ENCODE measurements around the gene TPSB2.

Gene TPSB2

DNA sequence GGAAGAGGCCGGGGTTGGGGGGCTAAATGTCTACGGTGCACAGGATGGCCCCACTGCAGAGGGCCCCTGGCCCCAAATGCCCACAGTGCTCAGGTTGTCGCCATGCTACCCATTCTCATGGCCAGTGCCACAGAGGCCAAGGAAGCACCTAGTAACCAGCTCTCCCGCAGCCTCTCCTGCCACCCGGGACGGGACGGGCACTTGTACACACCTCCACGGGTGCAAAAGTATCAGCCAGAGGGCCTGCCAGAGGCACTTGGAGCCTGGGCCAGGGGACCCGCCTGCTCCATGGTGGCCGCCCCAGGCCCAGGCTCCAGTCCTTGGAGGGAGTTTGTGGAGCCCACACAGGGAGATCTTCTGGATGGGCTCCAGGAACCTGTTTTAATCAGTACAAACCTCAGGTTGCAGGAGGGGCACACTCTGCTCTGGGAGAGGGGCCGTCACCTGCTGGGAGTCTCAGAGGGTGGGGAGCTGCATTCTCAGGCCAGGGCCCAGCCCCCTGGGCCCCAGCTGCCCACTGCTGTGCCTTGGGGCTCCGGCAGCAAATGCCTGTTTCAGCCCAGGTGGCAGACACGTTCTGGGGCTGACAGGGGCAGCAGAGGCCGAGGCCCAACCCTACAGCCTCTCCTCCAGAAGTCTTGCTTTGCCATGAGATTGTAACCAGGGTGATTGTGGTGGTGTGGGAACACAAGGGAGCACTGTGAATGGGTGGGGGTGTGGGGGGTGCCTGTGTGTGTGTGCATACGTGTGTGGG lies 33.8 kb upstream of the TPSB2 start:
- Histone ChIP-seq H3K4me3 (ENCODE audit: low read length) (no peak overlapping the region), H3K27ac (ENCODE audit: low read length) (no peak overlapping the region), H2AFZ (ENCODE audit: low read length) (no peak overlapping the region), H3K79me2 (ENCODE audit: low read length) (no peaks in the 10 kb centered on the region), H3K4me1 (ENCODE audit: low read length) (no peaks in the 10 kb centered on the region), H3K36me3 (replicated peaks; ENCODE audit: insufficient read depth, low read length) (no peaks in the 10 kb centered on the region), H3F3A (ENCODE audit: insufficient read depth, low read length) (no peaks in the 10 kb centered on the region), H4K20me1 (ENCODE audit: insufficient read depth, low read length) (no peaks in the 10 kb centered on the region), H3K9ac (ENCODE audit: low read length) (no peak overlapping the region), H3K9me3 (replicated peaks; ENCODE audit: insufficient read depth, low read length) (no peaks in the 10 kb centered on the region), H3K9me2 (replicated peaks; ENCODE audit: insufficient read depth, low read length) (no peaks in the 10 kb centered on the region), H3K4me2 (ENCODE audit: low read depth, low read length) (no peak overlapping the region), H3K27me3 (replicated peaks; ENCODE audit: insufficient read depth, low read length) (peaks cover 91% of the 10 kb centered on the region)
- DNase-seq = no peak
- TF ChIP-seq EZH2phosphoT487 (IDR thresholded peaks at IDR 0.05; ENCODE audit: low read length) (no peak), EZH2 (optimal IDR thresholded peaks at IDR 0.05; ENCODE audit: low read depth, low read length) (no peak)
- TF ChIP-seq, protein P1, sequence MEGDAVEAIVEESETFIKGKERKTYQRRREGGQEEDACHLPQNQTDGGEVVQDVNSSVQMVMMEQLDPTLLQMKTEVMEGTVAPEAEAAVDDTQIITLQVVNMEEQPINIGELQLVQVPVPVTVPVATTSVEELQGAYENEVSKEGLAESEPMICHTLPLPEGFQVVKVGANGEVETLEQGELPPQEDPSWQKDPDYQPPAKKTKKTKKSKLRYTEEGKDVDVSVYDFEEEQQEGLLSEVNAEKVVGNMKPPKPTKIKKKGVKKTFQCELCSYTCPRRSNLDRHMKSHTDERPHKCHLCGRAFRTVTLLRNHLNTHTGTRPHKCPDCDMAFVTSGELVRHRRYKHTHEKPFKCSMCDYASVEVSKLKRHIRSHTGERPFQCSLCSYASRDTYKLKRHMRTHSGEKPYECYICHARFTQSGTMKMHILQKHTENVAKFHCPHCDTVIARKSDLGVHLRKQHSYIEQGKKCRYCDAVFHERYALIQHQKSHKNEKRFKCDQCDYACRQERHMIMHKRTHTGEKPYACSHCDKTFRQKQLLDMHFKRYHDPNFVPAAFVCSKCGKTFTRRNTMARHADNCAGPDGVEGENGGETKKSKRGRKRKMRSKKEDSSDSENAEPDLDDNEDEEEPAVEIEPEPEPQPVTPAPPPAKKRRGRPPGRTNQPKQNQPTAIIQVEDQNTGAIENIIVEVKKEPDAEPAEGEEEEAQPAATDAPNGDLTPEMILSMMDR (IDR thresholded peaks at IDR 0.05; ENCODE audit: low read length) = no peak

DNA sequence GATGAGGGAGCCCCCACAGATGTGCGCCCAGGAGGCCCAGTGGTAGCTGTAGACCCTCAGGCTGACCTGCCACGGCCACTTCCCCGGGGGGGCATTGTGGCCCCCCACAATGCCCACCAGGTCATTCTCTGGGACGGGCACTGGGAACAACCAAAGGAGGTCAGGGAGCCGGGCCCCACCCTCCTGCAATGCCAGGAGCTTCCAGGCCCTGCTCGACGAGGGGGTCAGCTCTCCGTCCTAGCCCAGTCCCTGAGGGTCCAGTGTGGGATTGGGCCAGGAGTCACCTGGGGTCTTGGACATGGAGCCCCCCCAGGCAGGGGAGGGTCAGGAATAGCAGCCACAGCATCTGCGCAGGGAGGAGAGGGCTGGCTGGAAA lies 32.9 kb upstream of the TPSB2 start:
- Histone ChIP-seq H3F3A (ENCODE audit: insufficient read depth, low read length) (no peaks in the 10 kb centered on the region), H4K20me1 (ENCODE audit: insufficient read depth, low read length) (no peaks in the 10 kb centered on the region), H3K4me2 (ENCODE audit: low read depth, low read length) (no peak overlapping the region), H3K36me3 (replicated peaks; ENCODE audit: insufficient read depth, low read length) (no peaks in the 10 kb centered on the region), H3K27ac (ENCODE audit: low read length) (no peak overlapping the region), H2AFZ (ENCODE audit: low read length) (no peak overlapping the region), H3K9ac (ENCODE audit: low read length) (no peak overlapping the region), H3K4me3 (ENCODE audit: low read length) (no peak overlapping the region), H3K27me3 (replicated peaks; ENCODE audit: insufficient read depth, low read length) (peaks cover 87% of the 10 kb centered on the region), H3K4me1 (ENCODE audit: low read length) (no peaks in the 10 kb centered on the region), H3K79me2 (ENCODE audit: low read length) (no peaks in the 10 kb centered on the region), H3K9me3 (replicated peaks; ENCODE audit: insufficient read depth, low read length) (no peaks in the 10 kb centered on the region), H3K9me2 (replicated peaks; ENCODE audit: insufficient read depth, low read length) (no peaks in the 10 kb centered on the region)
- DNase-seq = no peak
- no peak for TF ChIP-seq EZH2 (optimal IDR thresholded peaks at IDR 0.05; ENCODE audit: low read depth, low read length)
- no peak for TF ChIP-seq EZH2phosphoT487 (IDR thresholded peaks at IDR 0.05; ENCODE audit: low read length)
- TF ChIP-seq, protein P1 (IDR thresholded peaks at IDR 0.05; ENCODE audit: low read length) = no peak

DNA sequence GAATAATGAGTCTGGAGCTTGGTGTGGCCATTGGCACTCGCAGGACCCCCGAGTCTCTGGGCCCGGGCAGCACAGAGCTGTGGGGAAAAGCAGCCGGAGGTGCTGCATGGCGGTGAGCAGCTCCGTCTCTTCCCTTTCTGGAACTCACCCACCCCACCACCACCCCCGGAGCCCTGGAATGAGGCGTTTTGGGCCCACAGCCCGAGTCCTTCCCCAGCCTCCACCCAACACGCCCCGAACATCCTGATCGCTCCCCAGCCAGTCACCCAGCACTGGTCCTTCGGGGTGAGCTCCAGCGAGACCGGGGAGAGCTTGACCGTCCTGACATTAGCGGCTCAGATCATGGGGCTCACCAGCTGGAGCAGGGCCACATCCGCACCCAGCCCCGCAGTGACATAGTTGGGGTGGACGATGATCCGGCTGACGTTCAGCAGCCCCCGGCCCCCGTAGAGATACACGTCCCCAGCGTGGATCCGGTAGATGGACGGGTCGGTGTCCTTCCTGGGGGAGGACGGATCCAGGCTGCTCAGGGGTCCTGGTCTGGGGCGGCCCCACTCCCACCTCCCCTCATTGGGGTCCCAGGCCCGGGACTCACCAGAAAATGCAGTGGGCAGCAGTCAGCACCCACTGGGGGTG lies 32.3 kb upstream of the TPSB2 start:
- H3K4me2 ChIP-seq (ENCODE audit: low read depth, low read length) = no peak overlapping the region
- no peak for DNase-seq
- H3K9ac ChIP-seq (ENCODE audit: low read length) = no peak overlapping the region
- no peaks in the 10 kb centered on the region for H3K79me2 ChIP-seq (ENCODE audit: low read length)
- no peaks in the 10 kb centered on the region for H3K9me3 ChIP-seq (replicated peaks; ENCODE audit: insufficient read depth, low read length)
- peaks cover 89% of the 10 kb centered on the region for H3K27me3 ChIP-seq (replicated peaks; ENCODE audit: insufficient read depth, low read length)
- TF ChIP-seq, protein P1 (IDR thresholded peaks at IDR 0.05; ENCODE audit: low read length) = no peak
- TF ChIP-seq EZH2phosphoT487 (IDR thresholded peaks at IDR 0.05; ENCODE audit: low read length) = 0 out of 2 replicates have a peak, but pooled peaks have one; percentile 35
- H3K27ac ChIP-seq (ENCODE audit: low read length) = no peak overlapping the region
- no peaks in the 10 kb centered on the region for H3K9me2 ChIP-seq (replicated peaks; ENCODE audit: insufficient read depth, low read length)
- H3K4me3 ChIP-seq (ENCODE audit: low read length) = no peak overlapping the region
- H2AFZ ChIP-seq (ENCODE audit: low read length) = no peak overlapping the region
- H3K36me3 ChIP-seq (replicated peaks; ENCODE audit: insufficient read depth, low read length) = no peaks in the 10 kb centered on the region
- no peaks in the 10 kb centered on the region for H4K20me1 ChIP-seq (ENCODE audit: insufficient read depth, low read length)
- no peaks in the 10 kb centered on the region for H3K4me1 ChIP-seq (ENCODE audit: low read length)
- no peaks in the 10 kb centered on the region for H3F3A ChIP-seq (ENCODE audit: insufficient read depth, low read length)
